ENCODE results near the gene ITPR1. TPM values are rescaled to one million over a fixed set of nuclear protein-coding genes. Genes with fewer than 3 reads are reported as not detected.

Gene ITPR1
- total and polyA plus RNA-seq, 12 donors, result 9.7 to 40.3 (median 18.8) TPM

DNA sequence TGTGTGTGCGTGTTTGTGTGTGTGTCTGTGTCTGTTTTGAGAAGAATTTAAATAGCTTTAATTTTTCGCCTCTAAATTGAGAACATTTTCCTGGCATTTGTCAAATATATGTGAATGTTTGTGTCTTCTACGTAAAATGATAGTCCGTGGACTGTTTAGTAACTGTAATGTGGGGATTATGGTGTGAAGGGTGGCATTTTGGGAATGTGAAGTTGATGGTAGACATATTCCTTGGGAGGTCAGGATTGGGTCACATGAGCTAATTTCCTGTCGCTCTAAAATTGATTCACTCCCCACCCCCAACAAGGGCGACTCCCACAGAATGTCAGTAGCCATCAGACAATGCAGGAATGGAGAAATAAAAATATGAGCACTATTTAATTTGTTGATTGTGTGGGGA lies 107.3 kb downstream of the ITPR1 start:
- intact Hi-C loops (cut with DNase I), result no loop called here
- no peak for DNase-seq
- Histone ChIP-seq H3K9me3 (no peaks in the 10 kb centered on the region), H3K27me3 (no peaks in the 10 kb centered on the region), H3K36me3 (no peaks in the 10 kb centered on the region), H3K4me1 (peaks cover 0 to 37% (median 11%) of the 10 kb centered on the region in 9 donors), H3K27ac (no peak overlapping the region), H3K4me3 (no peak overlapping the region)
- 69 to 71% methylated on average over 6 of the region's 6 CpGs for WGBS, 2 donors
- no peak for ATAC-seq
- TF ChIP-seq, protein P1, sequence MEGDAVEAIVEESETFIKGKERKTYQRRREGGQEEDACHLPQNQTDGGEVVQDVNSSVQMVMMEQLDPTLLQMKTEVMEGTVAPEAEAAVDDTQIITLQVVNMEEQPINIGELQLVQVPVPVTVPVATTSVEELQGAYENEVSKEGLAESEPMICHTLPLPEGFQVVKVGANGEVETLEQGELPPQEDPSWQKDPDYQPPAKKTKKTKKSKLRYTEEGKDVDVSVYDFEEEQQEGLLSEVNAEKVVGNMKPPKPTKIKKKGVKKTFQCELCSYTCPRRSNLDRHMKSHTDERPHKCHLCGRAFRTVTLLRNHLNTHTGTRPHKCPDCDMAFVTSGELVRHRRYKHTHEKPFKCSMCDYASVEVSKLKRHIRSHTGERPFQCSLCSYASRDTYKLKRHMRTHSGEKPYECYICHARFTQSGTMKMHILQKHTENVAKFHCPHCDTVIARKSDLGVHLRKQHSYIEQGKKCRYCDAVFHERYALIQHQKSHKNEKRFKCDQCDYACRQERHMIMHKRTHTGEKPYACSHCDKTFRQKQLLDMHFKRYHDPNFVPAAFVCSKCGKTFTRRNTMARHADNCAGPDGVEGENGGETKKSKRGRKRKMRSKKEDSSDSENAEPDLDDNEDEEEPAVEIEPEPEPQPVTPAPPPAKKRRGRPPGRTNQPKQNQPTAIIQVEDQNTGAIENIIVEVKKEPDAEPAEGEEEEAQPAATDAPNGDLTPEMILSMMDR (IDR thresholded peaks at IDR 0.05), result no peak

DNA sequence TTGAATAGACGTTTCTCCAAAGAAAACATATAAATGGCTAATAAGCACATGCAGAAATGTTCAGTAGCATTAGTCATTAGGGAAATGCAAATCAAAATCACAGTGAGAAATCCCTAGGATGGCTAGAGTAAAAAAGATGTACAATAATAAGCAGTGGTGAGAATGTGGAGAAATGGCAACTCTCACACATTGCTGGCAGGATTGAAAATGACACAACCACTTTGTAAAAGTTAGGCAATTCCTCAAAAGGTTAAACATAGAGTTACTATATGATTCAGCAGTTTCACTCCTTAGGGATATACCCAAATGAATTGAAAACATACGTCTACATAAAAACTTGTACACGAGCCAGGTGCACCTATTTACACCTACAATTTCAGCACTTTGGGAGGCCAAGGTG lies 108.7 kb downstream of the ITPR1 start:
- TF ChIP-seq, protein P1 (IDR thresholded peaks at IDR 0.05), result no peak
- peaks cover 0 to 41% (median 23%) of the 10 kb centered on the region in 9 donors for H3K4me1 ChIP-seq
- H3K27ac ChIP-seq, result no peak overlapping the region
- ATAC-seq (no peak), DNase-seq (no peak)
- no peaks in the 10 kb centered on the region for H3K36me3 ChIP-seq
- no peak overlapping the region for H3K4me3 ChIP-seq
- intact Hi-C loops (cut with DNase I), result loop anchor here in 1 of 10 donors (2.0 kb wide), 1 partner anchor 13 kb away; no protein-coding TSS in a partner anchor
- H3K9me3 ChIP-seq, result no peaks in the 10 kb centered on the region
- no peaks in the 10 kb centered on the region for H3K27me3 ChIP-seq
- WGBS, 2 donors, result 81 to 85% methylated on average over 3 of the region's 3 CpGs

DNA sequence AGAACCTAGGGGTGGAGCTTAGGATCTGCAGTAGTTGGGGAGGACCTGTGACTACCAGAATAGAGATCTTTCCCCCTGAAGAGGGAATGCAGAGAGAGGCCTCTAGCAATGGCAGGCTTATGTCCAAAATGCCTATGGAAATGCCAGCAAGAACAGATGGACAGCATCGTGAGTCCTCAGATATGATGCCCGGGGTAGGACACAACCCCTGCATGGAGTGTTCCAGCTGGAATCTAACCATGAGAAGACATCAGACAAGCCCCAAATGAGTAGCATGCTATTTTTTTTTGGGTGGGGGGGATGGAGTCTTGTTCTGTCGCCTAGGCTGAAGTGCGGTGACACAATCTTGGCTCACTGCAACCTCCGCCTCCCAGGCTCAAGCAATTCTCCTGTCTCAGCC lies 111.5 kb downstream of the ITPR1 start:
- Histone ChIP-seq H3K27me3 (no peaks in the 10 kb centered on the region), H3K27ac (no peak overlapping the region), H3K9me3 (no peaks in the 10 kb centered on the region), H3K36me3 (no peaks in the 10 kb centered on the region), H3K4me3 (no peak overlapping the region), H3K4me1 (peaks cover 0 to 45% (median 23%) of the 10 kb centered on the region in 9 donors)
- DNase-seq (no peak), ATAC-seq (no peak)
- intact Hi-C loops (cut with DNase I), result no loop called here
- TF ChIP-seq, protein P1 (IDR thresholded peaks at IDR 0.05), result no peak
- 83 to 84% methylated on average over 5 of the region's 5 CpGs for WGBS, 2 donors

DNA sequence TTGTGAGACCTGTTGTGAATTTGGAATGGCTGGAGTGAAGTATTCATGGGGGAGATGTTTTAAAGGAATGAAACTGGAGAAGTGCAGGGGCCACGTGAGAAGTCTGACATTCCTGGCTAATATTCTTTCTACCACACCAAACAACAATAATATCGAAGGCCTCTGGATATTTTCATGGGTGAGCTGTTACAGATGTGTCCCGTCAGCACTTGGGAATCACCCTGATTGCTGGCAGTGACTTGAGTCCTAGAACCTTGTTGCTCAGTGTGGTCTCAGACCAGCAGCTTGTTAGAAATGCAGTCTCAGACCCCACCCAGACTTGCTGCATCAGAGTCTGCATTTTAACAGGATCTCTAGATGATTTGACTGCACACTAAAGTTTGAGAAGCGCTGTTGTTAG lies 113.8 kb downstream of the ITPR1 start:
- H3K9me3 ChIP-seq, result no peaks in the 10 kb centered on the region
- DNase-seq (no peak), ATAC-seq (peak in 5 of 8 donors; percentile 36 to 70 (median 47))
- no peak overlapping the region for H3K4me3 ChIP-seq
- no peaks in the 10 kb centered on the region for H3K27me3 ChIP-seq
- TF ChIP-seq, protein P1 (IDR thresholded peaks at IDR 0.05), result no peak
- no peaks in the 10 kb centered on the region for H3K36me3 ChIP-seq
- H3K4me1 ChIP-seq, result peaks cover 0 to 42% (median 13%) of the 10 kb centered on the region in 9 donors
- intact Hi-C loops (cut with DNase I), result no loop called here
- no peak overlapping the region for H3K27ac ChIP-seq
- WGBS, 2 donors, result 48 to 56% methylated on average over 4 of the region's 4 CpGs

Measured in heart right ventricle (tissue), 16 donors.